Activated CD4-positive, alpha-beta T cell treated with anti-CD3 and anti-CD28 coated beads, Interleukin-2, amount 50 U/mL, for 48 hours (primary cell): ENCODE results near the gene WDR93.
A peak's percentile ranks its signal among the peaks of the same experiment; 100 is the strongest.

Source experiments
- DNase-seq, 2 experiments: peaks; one replicate each; pipeline ENCODE4 v3.0.0-alpha.2; 2020

WDR93 gene

DNA sequence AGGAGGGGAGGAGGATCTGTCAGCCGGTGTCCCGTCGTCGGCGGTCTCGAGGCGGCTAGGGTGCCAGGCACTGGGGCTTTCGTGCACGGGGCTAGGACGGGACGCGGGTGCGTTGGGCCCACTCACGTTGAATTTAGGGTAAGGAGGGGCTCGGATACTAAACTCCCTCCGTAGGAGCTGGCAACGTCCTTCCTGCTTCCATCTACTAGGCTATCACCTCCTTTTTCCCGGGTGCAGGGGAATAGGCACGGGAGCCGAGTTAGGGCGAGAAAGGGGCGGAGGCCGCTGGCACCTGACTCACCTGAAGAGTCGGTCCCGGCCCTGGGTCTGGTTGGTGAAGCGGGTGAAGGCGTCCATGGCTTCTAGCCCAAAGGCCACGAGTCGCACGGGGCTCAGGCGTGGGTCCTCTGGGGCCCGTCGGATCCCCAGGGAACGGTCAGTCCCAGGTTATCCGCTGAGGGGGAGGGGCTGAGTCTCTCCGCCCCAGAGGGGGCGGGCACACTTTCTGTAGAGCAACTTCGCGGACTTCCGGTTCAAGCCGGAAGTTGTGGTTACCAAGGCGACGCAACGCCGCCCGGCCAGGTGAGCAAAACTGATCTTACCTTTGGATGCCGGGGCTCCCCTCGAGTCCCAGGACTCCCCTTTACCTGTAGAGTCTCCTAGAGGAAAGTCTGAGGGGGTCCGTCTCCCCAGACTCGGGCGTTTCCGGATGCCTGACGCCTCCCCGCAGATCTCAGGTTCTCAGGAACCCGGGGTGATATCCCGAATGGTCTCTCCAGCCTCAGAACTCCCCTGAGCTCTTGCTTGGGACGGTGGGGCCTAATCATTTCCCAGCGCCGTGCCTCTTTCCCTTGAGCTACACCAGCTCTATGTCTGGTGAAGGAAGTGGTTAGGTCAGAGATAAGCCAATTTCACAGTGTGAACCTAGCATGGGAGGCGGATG lies at the start of gene WDR93, which contains the start of gene PEX11A:
TSS of gene WDR93 (plus strand) at position 536 of the 943 bp plus-strand sequence. CDS start 10,936 bp downstream, outside the sequence.
TSS of gene PEX11A (minus strand) at position 479 of the 943 bp plus-strand sequence. CDS start at position 357, 122 bp downstream.
- DNase-seq, result peak; percentile 84 to 88

DNA sequence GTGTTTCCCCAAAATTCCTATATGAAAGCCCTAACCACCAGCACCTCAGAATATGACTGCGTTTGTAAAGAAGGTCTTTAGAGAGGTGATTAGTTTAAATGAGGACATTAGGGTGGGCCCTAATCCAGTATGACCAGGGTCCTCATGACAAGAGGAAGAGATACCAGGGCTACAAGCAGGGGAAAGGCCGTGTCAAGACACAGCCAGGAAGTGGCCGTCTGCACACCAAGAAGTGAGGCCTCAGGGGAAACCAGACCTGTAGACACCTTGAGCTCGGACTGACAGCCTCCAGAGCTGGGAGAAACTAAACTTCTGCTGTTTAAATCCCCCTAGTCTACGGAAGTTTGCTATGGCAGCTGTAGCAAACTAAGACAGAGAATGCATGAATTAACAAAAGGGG lies 49.6 kb upstream of the WDR93 start:
- no peak for DNase-seq

DNA sequence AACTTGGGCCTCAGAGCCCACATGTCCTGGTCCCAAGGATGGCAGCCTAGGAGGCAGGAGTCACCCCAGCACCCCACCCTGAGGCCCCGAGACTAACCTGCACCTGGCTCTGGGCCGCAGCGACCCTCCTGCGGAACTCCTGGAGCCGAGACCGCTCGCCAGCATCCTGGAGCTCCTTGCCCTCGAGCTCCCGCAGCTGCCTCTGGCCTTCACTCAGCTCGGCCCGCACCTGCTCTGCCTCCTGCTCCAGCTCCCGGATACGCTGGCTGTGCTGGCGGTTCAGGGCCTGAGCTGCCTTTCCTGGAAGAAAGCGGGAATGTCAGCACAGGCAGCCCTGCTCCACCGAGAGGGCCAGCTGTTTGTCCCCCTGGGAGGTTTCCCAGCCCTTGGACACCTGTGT lies 48.5 kb upstream of the WDR93 start:
- DNase-seq, result no peak

DNA sequence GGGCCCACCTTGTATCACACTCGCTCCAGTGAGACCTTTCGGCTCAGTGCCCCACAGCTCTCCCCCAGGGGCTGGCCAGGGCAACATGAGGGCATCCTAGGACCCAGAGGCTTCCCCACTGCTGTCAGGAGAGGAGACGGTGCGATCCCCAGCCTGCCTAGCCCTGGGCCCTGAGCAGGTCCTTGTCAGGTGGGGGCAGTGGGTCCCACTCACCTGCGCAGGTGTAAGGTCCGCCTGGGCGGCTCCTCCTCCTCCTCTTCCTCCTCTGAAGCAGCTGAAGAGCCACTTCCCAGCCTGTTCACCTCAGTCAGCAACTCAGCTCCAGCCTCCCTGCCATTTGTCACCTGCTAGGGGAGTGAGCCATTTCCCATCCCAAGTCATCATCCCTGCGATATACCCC lies 44.9 kb upstream of the WDR93 start:
- DNase-seq, result no peak

DNA sequence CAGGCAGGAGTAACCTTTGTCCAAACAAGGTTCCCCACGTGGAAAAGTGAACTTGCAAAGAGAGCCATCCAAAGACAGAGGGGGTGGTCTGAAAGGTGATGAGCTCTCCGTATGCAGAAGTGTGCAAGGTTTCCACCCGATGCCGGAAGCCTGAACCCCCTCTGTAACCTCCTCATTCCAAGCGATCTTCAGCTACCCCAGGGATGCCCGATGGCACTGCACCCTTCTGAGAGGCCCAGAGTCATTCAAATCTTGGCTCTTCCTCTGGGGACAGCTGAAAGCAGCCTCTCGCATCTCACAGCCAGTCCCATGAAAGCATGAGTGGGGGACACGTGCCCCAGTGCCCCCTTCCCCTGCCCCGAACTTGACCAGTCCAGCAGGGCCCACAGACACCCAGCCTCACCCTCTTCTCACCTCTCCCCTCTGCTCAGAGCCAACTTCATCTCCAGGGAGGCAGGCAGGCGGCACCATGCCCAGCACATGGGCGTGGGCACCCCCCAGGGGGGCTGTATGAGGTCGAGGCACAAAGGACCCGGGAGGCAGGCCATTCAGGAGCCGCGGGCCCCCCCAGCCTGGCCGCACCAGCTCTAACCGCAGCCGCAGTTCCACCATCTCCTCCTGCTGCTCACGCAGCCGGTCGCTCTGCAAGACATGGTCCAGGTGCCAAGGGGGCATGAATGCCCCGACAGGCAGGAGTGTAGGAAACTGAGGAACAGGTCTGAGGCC lies 44.0 kb upstream of the WDR93 start:
- DNase-seq, result no peak

DNA sequence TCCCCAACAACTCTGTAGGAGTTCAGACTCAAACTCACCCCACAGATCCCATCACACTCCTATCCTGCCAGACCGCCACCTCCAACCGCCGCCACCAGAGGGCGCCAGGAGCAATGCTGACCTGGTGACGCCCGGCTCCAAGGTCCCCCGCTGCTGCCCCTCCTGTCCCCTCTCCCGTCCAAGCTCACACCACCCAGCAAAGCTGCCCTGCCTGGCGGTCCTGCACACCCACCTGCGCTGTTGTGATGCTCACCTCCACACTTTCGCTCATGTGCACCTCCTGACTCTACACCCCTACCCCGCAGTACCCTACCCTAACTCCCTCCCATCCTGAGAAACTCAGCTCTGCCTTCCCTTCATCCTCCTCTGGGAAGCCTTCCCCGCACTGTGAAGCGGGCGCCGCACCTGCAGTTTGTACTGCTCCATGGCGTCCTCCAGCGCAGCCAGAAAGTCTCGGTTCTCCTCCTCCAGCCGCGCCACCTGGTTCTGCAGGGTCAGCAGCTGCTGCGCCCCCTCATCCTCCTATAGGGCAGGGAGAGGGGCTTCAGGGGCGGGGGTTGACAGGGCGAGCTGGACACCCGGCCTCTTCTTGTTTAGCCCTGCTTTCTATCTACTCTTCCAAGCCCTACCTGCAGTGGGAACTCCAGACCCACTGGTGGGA lies 43.3 kb upstream of the WDR93 start:
- DNase-seq, result peak; percentile 81 to 82

DNA sequence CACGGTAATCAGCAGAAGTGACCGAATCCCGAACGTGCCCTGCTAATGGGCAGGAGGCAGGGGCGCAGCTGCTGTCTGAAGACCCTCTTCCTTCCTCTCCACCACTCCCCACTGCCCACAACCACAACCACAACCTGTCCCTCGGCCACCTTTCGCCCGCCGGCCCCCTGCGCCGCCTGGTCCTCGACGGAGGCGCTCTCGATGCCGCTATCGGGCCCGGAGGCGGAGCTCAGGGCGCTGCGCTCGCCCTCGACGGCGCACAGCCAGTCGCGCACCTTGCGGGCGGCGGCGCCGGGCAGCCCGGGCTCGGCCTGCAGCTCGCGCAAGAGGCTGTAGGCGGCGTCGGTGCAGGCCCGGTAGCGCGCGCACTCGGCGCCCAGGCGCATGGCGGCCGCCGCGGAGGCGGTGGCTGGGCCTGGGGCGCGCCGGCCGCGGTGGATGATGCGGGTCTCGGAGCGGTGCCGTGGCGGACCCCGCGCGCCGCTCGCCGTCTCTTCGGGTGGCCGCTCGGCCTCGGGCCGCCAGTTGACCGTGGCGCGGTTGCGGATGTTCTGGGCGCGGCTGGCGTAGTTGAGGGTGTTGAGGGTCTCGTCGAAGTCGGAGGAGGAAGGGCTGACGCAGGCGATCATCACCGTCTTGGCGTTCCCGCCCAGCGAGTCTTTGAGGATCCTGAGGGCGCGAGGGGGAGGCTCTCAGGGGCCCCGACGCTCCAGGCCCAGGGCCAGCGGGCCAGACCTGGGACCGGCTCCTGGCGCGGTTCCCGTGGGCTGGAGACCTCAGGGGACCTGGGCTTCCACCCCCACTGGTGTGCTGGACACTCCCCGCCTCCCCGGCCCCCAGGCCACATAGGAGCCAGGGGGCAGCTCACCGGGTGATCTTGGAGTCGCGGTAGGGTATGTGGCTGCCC lies 42.3 kb upstream of the WDR93 start:
- no peak for DNase-seq

DNA sequence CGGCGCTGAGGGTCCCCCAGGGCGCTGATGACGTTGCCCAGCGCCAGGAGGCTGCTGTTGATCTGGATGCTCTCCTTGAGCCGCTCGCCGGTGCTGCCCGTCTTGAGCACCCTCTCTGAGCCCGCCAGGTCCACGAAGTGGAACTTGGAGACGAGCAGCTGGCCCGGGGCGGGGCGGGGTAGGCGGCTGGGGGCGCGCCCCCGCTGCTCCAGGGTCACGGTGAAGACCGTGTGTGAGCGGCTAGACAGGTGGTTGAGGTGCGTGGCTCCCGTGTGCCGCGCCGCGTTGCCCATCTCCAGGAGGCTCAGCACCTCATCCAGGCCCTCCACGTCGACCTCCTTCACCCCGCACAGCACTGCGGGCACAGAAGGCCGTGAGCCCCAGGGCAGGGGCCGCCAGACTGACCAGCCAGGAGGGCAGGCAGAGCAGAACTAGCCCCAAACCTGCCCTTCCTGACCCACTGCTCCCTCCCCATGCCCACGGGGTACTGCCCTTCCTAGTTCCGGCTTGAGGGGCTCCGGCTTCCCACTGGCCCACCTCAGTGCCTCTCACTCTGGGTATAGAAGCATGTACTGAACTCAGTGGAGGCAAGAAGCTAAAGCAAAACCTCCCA lies 41.5 kb upstream of the WDR93 start:
- DNase-seq, result no peak

DNA sequence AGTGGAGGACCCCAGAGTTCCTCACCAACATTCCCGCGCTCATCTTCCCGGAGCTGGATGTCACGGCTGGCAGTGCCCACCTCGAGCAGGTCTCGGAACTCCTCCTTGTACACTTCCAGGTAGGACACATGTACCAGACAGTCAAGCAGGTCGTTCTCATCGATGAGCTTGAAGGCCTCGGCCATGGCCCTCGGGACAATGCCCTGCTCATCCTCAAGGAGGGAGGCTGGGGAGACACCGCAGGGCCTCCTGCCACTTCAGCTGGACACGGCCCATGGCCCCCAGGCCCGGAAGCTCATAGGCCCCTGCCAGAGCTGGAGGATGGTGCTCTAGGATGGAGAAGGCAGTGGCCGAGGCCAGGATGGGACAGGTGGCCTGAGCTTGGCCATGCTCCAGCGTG lies 40.9 kb upstream of the WDR93 start:
- no peak for DNase-seq

DNA sequence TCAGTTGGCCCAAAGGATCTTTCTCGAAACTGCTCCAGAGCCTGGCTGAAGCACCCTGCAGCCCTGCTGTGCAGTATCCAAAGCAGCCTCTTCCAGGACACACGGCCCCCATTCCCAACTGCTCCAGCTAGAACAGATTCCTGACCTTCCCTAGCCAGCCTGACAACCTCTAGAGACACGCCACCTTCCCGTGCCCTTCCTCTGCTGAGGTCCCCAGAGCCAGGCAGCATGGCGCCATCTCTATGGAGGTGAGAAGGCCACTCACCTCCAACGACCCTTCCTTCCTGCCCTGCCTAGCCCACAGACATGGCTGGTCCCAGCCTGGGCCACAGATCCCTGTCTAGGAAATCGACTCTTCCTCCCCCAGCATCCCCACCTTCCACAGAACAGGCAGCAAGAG lies 38.5 kb upstream of the WDR93 start:
- DNase-seq, result no peak

DNA sequence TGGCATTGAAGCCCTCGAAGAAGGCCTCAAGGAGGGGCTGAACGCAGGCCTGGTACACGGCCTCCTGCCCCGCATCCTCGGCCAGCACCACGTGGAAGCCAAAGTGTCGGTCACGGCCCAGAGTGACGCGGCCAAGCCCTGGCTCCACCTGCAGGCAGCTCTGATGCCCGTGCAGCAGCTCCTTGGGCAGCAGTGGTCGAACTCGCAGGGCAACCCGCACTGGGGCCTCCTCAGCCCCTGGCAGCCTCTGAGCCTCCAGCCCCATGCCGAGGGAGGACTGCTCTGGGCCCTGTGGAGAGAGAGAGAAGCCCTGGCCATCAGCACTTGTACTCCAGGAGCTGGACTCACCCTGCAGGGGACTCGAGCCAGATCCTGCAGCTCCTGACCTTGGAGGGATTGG lies 37.9 kb upstream of the WDR93 start:
- no peak for DNase-seq

DNA sequence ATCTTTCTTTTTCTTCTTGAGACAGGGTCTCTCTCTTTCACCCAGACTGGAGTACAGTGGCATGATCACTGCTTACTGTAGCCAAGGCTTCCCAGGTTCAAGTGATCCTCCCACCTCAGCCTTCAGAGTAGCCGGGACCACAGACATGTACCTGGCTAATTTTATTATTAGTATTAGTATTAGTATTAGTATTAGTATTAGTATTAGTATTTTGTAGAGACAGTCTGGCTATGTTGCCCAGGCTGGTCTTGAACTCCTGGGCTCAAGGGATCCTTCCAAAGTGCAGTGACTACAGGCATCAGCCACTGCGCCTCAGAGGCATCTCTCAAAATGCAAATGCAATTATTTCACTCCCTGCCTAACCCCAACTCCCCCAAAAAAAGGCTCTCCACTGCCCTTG lies 37.0 kb upstream of the WDR93 start:
- no peak for DNase-seq

DNA sequence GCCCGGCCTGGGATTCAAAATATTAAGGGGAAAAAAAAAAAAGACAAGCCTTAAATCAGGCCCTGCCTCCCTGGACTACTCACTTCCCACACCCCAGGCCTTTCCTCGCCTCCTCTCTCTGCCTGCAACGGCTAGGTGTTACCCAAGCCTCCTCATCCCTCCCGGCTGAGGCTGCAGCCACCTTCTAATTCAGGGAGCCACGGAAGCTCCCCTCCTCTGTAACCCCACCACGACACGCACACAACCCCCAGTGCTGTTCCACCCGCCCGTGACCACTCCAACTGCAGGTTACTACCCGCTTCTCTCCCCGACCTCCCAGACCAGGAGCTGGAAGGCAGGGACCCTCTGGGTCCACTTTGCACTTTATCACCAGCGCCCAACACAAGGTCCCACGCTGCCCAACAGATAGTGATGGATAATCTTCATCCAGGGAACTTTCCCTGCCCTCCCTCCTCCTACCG lies 36.3 kb upstream of the WDR93 start:
- no peak for DNase-seq

DNA sequence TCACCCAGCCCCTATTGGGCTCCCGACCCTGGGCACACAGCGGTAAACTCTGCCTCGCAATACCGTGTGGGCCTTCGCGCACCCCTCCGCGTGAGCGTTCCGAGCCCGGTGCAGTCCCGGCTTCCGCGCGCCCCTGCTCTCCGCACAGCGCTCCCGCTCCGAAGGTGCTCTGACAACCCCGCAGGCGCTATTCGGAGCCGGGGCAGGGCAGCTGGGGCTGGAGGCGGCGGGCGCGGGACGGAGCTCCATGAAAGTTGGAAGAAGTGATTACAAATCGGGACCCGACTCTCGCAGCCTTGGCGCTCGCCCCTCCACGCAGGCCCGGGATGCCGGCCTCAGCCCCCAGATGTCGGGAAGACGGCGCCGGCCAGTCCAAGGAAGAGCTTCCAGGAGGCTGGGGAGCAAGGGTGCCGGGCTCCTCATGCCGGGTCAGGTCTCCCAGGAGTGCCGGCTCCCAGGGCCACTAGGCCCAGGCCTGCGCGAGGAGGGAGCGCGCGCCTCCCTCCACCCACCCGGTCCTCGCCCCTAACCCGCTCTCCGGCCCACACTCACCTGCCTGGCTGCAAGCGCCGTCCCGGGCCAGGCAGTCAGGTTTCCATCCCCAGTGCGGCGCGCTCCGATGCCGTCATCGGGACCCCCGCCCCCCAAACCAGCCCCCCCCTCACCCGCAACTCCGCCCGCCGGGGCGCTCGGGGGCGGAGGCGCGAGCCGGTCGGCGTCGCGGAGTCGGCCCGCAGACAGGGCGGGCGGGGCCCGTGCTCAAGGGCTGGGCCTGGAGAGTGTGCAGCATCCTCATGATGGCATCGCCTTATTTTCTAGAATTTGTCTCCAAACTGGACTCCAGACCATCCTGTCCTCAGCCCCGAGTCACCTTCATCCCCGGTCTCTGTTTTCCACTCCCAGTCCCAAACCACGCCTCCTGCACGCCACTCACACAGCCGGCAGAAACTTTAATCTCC lies 35.5 kb upstream of the WDR93 start, which contains the start of gene KIF7:
TSS of gene KIF7 (minus strand) at position 621 of the 959 bp plus-strand sequence. CDS start 2,537 bp downstream, outside the sequence.
- DNase-seq, result peak; percentile 18 to 26

DNA sequence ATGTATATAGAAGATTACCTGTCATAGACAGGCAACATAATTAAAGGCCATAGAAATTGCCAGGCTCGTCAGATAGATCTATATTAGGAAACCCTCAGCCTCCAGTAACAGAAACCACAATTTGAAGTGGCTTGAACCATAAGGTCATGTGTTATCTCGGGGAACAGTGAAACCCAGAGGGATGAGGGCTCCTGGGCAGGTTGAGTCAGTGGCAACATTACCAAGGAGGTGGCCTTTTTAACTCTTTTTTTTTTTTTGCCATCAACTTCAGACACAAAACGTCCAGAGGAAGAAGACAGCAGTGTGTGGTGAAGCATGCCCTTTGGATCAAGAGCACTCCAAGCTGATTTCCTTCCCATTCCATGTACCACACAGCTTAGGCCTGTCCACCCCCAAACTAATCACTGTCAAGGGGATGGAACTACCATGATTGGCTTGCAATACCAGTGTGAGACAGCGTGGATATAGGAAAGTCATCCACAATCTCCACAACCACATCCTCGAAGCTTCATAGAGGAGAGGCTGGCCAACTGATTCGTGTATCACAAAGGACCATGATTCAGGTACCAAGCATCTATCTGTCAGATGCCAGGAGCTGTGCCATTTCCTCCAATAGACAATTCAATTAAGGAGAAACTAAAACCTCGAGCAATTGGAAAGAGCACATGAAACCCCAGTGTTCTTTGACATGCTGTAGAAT lies 34.3 kb upstream of the WDR93 start:
- no peak for DNase-seq

DNA sequence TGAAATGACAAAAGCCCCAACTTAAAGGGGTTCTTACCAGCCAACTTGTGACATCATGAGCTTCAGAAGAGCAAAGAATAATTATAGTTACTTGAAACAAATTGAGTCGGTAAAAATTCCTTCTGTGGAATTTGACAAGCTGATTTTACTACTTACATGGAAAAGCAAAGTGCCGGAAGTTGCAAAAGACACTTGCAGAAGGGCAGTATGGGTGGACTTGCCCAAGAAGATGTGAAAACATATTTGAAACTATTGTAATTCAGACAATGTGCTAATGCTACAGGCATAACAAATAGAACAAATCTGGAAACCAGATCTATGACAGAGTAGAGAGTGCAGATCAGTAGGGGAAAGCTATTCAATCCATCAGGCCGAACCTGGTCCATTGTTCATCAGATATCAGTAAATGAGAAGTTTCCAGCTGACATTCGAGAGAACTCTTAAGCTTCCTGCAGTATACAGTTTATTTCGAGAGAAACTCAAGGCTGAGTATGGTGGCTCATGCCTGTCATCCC lies 32.9 kb upstream of the WDR93 start:
- DNase-seq, result no peak

DNA sequence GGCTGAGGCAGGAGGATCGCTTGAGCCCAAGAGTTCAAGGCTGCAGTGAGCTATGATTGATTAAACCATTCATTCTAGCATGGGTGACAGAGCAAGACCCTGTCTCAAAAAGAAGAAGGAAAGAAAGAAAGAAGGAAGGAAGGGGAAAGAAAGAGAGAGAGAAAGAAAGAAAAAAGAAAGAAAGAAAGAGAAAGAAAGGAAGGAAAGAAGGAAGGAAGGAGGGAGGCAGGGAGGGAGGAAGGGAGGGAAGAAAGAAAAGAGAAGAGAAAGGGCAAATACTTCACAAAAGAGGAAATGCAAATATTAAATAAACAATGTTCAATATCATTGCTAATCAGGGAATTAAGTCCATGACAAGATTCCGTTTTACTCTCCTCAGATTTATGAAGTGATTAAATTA lies 31.3 kb upstream of the WDR93 start:
- no peak for DNase-seq

DNA sequence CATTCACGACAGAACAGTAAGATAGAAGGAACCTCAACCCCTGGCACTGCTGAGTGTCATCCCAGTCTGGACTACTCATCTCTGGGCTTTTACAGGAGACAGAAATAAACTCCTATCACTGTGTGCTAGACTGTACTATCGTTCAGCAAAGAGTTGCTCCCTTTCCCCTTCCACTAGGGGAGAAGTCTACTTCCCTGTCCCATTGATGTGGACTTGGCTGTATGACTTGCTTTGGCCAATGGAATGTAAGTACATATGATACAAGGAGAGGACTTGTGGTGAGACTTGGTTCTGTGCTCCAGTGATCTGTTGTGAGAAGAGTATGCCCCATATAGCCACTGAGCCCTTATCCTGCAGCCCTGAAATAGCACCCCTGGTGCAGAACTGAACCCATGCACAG lies 30.1 kb upstream of the WDR93 start:
- DNase-seq, result no peak

DNA sequence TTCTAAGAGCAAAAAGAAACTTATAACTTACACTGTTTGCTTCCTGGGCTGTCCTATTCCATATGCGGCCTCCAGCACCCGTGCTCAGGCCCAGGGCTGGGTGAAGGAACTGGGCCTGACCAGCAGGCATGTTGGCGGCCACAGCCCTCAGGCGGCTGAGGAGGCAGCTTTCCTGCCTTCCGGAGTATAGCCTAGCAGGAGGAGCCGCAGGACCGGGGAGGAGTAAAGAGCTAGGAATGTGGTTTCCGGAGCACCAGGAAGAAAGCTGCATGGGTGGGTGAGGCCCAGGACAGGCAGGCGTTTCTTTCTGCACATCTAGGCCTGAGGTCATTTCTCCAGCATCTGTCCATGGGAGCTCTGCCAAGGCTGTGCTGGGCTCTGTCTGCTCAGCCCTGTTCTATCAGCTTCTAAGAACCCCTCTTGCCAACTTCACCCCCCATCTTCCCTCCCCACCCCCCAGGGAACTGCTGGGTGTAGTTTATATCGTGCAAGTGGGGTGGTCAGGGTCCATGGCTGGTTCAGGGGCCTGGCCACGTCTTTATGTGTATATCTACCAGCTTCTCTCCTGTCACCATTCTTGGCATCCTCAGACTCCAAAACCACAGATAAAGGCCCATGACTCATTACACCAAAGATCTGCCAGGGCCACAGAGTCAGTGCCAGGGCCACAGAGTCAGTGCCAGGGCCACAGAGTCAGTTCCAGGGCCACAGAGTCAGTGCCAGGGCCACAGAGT lies 27.6 kb upstream of the WDR93 start:
- no peak for DNase-seq
